Lung (tissue), 12 donors: ENCODE measurements around the gene EXOSC7. TPM values are rescaled to one million over a fixed set of nuclear protein-coding genes. Genes with fewer than 3 reads are reported as not detected.

ENCODE experiments used
- ATAC-seq: fragments of 200-7000 bp; cut with Tn5 transposase; one replicate; pipeline ENCODE4 v1.9.1; 2020; ENCODE audit warnings: moderate number of reproducible peaks; ENCODE audit not compliant: insufficient read depth, low FRiP score
- DNase-seq, 3 donors: peaks; one replicate each; pipeline ENCODE4 v3.0.0-alpha.2; 2013 to 2017
- H3K27ac ChIP-seq, 2 donors: one replicate each; pipeline ENCODE4 v1.5.1; 2013; ENCODE audit warnings: mild to moderate bottlenecking in 2 of 2, moderate library complexity in 2 of 2, control low read depth in 1 of 2, inconsistent platforms in 1 of 2, low read depth in 1 of 2, low read length in 1 of 2
- H3K27me3 ChIP-seq, 3 donors: one replicate each; pipeline ENCODE4 v1.5.1; 2013; ENCODE audit warnings: low read length in 2 of 3; ENCODE audit not compliant: control insufficient read depth in 3 of 3, insufficient read depth in 3 of 3
- H3K36me3 ChIP-seq, 4 donors: one replicate each; pipeline ENCODE4 v1.5.1; 2013; ENCODE audit warnings: low read length in 4 of 4, mild to moderate bottlenecking in 1 of 4, moderate library complexity in 1 of 4; ENCODE audit not compliant: control insufficient read depth in 4 of 4, insufficient read depth in 4 of 4
- H3K4me1 ChIP-seq, 5 donors: one replicate each; pipeline ENCODE4 v1.5.1; 2013; ENCODE audit warnings: low read length in 5 of 5, mild to moderate bottlenecking in 2 of 5, moderate library complexity in 1 of 5; ENCODE audit not compliant: control insufficient read depth in 5 of 5, insufficient read depth in 5 of 5
- H3K4me3 ChIP-seq: one replicate; pipeline ENCODE4 v1.5.1; 2013; ENCODE audit warnings: mild to moderate bottlenecking, control low read depth, moderate library complexity
- H3K9ac ChIP-seq, 2 donors: one replicate each; pipeline ENCODE4 v1.5.1; 2013; ENCODE audit warnings: low read length in 2 of 2, control low read depth in 1 of 2; ENCODE audit not compliant: insufficient read depth in 1 of 2
- H3K9me3 ChIP-seq, 4 donors: one replicate each; pipeline ENCODE4 v1.5.1; 2013; ENCODE audit warnings: low read length in 3 of 4, mild to moderate bottlenecking in 1 of 4, moderate library complexity in 1 of 4; ENCODE audit not compliant: control insufficient read depth in 4 of 4, insufficient read depth in 3 of 4
- WGBS, 2 donors: extraction: QIAGEN DNeasy Blood & Tissue Kit; methylation state at CpG; one replicate each; pipeline ENCODE4 v1.1.7; 2013; 5-methylcytosine and 5-hydroxymethylcytosine counted together
- polyA plus RNA-seq, 2 donors: library from polyadenylated mRNA; stranded (reverse); fragments of 200-250 nt; gene quantifications; one replicate each; pipeline ENCODE4 v1.2.1, GENCODE V29; 2013
- total RNA-seq, 2 donors: library from RNA; depleted of rRNA in 1 of 2; stranded (reverse); fragments of >200 nt in 1 of 2; gene quantifications; one replicate each; pipeline ENCODE4 v1.2.1, GENCODE V29; 2014 to 2021
- TF ChIP-seq, protein P1 (sequence below): IDR thresholded peaks from 2 replicates; pipeline ENCODE4 v1.5.1; 2012; ENCODE audit warnings: mild to moderate bottlenecking; ENCODE audit errors: control extremely low read depth, extremely low read depth
- donor health status: control.
- donor health status: control.
- donor health status: Bipolar disorder and iron deficiency.
- donor health status: healthy.
- donor health status: DM: yes; HTN: yes; CAD: no.

Gene EXOSC7
- total and polyA plus RNA-seq, 4 donors: 37.4 to 67.2 (median 46.6) TPM

DNA sequence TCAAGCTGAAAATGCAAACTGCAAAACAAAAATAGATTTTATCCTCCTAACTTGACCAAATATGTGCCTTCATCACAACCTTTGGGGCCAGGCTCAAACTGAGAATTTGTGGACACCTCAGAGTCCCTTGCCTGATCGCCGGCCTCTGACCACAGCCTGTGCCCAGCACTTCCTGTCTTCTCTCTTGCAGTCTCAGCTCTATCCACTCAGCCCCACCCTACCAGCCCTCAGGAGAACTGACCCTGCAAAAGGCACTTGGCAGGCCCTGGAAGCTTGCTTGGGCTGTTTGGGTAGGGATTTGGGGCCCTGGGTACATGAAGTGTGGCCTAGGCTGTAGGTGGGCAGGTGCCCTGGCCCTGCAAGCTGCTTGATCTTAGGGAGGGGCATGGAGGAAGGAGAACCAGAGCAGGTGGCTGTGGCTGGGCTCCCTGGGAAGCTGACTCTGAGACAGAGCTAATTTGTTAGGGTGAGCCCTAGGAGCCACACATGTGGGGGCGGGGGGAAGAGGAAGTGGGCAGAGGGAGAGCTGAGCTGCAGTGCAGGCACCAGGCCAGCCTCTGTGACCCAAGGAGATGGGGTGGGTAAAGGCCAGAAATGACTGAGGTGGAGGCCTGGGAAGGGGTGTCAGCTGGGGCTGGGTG is 58.7 kb downstream of the EXOSC7 start:
- WGBS, 2 donors: 19 to 37% methylated on average over 3 of the region's 3 CpGs
- Histone ChIP-seq H3K27me3 (no peaks in the 10 kb centered on the region), H3K27ac (peak overlapping the region in 1 of 2 donors; percentile 88), H3K4me3 (no peak overlapping the region), H3K9me3 (no peaks in the 10 kb centered on the region), H3K4me1 (peaks cover 0 to 29% (median 11%) of the 10 kb centered on the region in 5 donors), H3K36me3 (peaks cover 0 to 8% (median 3%) of the 10 kb centered on the region in 4 donors), H3K9ac (no peak overlapping the region)
- DNase-seq (no peak), ATAC-seq (peak; percentile 56)
- TF ChIP-seq, protein P1, sequence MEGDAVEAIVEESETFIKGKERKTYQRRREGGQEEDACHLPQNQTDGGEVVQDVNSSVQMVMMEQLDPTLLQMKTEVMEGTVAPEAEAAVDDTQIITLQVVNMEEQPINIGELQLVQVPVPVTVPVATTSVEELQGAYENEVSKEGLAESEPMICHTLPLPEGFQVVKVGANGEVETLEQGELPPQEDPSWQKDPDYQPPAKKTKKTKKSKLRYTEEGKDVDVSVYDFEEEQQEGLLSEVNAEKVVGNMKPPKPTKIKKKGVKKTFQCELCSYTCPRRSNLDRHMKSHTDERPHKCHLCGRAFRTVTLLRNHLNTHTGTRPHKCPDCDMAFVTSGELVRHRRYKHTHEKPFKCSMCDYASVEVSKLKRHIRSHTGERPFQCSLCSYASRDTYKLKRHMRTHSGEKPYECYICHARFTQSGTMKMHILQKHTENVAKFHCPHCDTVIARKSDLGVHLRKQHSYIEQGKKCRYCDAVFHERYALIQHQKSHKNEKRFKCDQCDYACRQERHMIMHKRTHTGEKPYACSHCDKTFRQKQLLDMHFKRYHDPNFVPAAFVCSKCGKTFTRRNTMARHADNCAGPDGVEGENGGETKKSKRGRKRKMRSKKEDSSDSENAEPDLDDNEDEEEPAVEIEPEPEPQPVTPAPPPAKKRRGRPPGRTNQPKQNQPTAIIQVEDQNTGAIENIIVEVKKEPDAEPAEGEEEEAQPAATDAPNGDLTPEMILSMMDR: no peak

DNA sequence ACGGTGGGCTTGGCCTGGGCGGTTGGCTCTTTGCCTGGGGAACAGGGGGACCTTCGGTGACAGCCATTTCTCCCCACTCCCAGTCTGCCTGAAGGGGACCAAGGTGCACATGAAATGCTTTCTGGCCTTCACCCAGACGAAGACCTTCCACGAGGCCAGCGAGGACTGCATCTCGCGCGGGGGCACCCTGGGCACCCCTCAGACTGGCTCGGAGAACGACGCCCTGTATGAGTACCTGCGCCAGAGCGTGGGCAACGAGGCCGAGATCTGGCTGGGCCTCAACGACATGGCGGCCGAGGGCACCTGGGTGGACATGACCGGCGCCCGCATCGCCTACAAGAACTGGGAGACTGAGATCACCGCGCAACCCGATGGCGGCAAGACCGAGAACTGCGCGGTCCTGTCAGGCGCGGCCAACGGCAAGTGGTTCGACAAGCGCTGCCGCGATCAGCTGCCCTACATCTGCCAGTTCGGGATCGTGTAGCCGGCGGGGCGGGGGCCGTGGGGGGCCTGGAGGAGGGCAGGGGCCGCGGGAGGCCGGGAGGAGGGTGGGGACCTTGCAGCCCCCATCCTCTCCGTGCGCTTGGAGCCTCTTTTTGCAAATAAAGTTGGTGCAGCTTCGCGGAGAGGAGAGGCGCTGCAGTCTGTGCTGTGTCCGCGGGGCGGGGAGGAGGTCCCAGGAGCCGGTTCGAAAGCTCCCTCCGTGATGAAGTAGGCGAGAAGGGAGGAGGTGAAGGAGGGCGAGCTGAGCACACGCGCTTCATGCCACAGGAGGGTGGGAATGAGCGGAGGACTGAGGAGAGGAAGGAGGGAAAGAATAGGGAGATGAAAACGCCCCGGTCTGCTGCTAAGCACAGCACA is 59.6 kb downstream of the EXOSC7 start:
- Histone ChIP-seq H3K27me3 (no peaks in the 10 kb centered on the region), H3K27ac (peak overlapping the region in 1 of 2 donors; percentile 88), H3K9ac (no peak overlapping the region), H3K4me3 (no peak overlapping the region), H3K4me1 (peaks cover 0 to 29% (median 11%) of the 10 kb centered on the region in 5 donors), H3K9me3 (no peaks in the 10 kb centered on the region), H3K36me3 (peaks cover 0 to 8% (median 3%) of the 10 kb centered on the region in 4 donors)
- WGBS, 2 donors: 25 to 30% methylated on average over 64 of the region's 64 CpGs
- TF ChIP-seq, protein P1: no peak
- DNase-seq (peak; percentile 50 to 65 (median 58)), ATAC-seq (no peak)

DNA sequence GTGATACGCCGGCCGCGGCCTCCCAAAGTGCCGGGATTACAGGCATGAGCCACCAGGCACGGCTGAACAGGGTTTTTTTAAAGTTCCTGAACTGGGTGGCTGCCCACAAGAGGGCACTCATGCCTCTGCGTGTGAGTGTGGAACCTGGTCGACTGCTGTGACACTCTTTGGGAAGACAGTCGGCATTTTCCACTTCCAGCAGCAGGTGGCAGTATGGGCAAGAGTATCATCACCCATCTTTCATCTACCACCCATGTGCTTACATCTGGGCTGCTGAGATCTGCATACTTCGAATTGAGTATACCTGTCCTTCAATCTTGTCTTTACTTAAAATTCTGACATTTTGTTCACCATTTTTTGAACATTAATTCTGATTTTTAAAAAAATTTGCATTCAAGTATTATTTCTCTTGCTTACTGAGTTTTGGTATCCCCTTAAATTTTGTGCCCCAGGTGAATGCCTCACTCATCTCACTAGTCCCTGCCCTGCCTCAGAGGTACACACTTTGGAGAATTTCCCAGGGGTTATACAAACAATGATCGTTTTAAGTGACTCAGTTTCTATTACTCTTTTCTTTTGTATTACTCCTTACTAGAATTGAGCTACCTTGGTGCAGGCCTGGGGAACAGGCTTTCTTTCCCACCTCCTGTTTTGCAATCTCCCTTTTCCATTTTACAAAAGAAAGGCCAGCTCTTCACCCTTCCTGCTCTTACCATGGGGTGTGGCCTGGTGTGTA is 61.8 kb downstream of the EXOSC7 start:
- H3K4me1 ChIP-seq: peaks cover 0 to 29% (median 11%) of the 10 kb centered on the region in 5 donors
- no peak overlapping the region for H3K27ac ChIP-seq
- H3K9ac ChIP-seq: no peak overlapping the region
- H3K4me3 ChIP-seq: no peak overlapping the region
- WGBS, 2 donors: 3 to 5% methylated on average over 11 of the region's 11 CpGs
- DNase-seq (peak; percentile 91 to 94 (median 94)), ATAC-seq (peak; percentile 90)
- TF ChIP-seq, protein P1: peak; percentile 97
- H3K27me3 ChIP-seq: no peaks in the 10 kb centered on the region
- no peaks in the 10 kb centered on the region for H3K36me3 ChIP-seq
- no peaks in the 10 kb centered on the region for H3K9me3 ChIP-seq
